Measurements from ENCODE around the gene TGFA. TPM values are rescaled to one million over a fixed set of nuclear protein-coding genes. Genes with fewer than 3 reads are reported as not detected.

TGFA gene
- total RNA-seq, 2 donors from 2014 or later: 21.4 to 25.8 TPM

- no peaks in the 10 kb centered on the region for H3K36me3 ChIP-seq
- no peaks in the 10 kb centered on the region for H3K9me3 ChIP-seq
- intact Hi-C loops (cut with DNase I): no loop called here
- no peak overlapping the region for H3K27ac ChIP-seq
- DNase-seq: no peak
- H3K27me3 ChIP-seq: no peaks in the 10 kb centered on the region
- H3K9ac ChIP-seq (ENCODE audit: low read depth in 2 of 2, low read length in 2 of 2): no peak overlapping the region
- H3K4me3 ChIP-seq: no peak overlapping the region
- TF ChIP-seq CTCF (IDR thresholded peaks at IDR 0.05): no peak
- no peaks in the 10 kb centered on the region for H3K4me1 ChIP-seq
Observed at GRCh38 chr2:70442301-70443077, 111.1 kb downstream of the TGFA start.

DNA sequence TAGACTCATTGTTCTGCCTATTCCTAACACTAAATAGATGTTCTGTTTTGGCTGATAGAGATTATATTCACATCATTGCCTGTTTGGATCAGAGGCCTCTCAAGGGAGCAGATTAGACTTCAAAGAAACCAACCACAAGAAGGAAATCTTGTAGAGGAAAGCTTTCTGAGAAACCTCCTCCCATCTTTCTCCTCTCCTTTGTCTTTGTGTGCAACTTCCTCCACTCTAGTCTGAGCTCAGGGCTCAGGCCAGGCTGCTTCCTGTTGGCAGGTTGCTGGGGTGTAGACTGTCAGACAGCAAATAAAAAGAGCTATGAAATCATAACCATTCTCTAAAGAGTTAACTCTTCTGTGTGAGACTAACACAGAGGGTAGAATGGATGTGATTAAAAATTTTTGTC is 113.0 kb downstream of the TGFA start:
- Histone ChIP-seq H3K9ac (ENCODE audit: low read depth in 2 of 2, low read length in 2 of 2) (no peak overlapping the region), H3K36me3 (no peaks in the 10 kb centered on the region), H3K27me3 (no peaks in the 10 kb centered on the region), H3K4me1 (no peaks in the 10 kb centered on the region), H3K4me3 (no peak overlapping the region), H3K27ac (no peak overlapping the region), H3K9me3 (no peaks in the 10 kb centered on the region)
- intact Hi-C loops (cut with DNase I): no loop called here
- no peak for TF ChIP-seq CTCF (IDR thresholded peaks at IDR 0.05)
- DNase-seq: no peak

- Histone ChIP-seq H3K4me3 (no peak overlapping the region), H3K4me1 (no peaks in the 10 kb centered on the region), H3K27ac (no peak overlapping the region), H3K9ac (ENCODE audit: low read depth in 2 of 2, low read length in 2 of 2) (no peak overlapping the region), H3K9me3 (no peaks in the 10 kb centered on the region), H3K27me3 (no peaks in the 10 kb centered on the region), H3K36me3 (no peaks in the 10 kb centered on the region)
- no peak for TF ChIP-seq CTCF (IDR thresholded peaks at IDR 0.05)
- no peak for DNase-seq
- intact Hi-C loops (cut with DNase I): no loop called here
Observed at GRCh38 chr2:70435138-70435537, 118.5 kb downstream of the TGFA start.

DNA sequence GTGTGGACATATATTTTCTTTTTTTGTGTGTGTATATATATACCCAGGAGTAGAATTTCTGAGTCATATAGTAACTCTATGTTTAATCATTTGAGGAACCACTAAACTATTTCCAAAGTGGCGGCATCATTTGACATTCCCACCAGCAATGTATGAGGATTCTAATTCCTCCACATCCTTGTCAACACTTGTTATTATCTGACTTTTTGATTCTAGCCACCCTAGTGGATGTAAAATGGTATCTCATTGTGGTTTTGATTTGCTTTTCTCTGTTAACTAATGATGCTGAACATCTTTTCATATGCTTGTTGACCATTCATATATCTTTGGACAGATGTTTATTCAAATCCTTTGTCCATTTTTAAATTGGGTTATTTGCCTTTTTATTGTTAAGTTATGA is 120.3 kb downstream of the TGFA start:
- Histone ChIP-seq H3K27ac (no peak overlapping the region), H3K9ac (ENCODE audit: low read depth in 2 of 2, low read length in 2 of 2) (no peak overlapping the region), H3K27me3 (no peaks in the 10 kb centered on the region), H3K36me3 (no peaks in the 10 kb centered on the region), H3K4me1 (no peaks in the 10 kb centered on the region), H3K9me3 (no peaks in the 10 kb centered on the region), H3K4me3 (no peak overlapping the region)
- no peak for DNase-seq
- no peak for TF ChIP-seq CTCF (IDR thresholded peaks at IDR 0.05)
- intact Hi-C loops (cut with DNase I): no loop called here

DNA sequence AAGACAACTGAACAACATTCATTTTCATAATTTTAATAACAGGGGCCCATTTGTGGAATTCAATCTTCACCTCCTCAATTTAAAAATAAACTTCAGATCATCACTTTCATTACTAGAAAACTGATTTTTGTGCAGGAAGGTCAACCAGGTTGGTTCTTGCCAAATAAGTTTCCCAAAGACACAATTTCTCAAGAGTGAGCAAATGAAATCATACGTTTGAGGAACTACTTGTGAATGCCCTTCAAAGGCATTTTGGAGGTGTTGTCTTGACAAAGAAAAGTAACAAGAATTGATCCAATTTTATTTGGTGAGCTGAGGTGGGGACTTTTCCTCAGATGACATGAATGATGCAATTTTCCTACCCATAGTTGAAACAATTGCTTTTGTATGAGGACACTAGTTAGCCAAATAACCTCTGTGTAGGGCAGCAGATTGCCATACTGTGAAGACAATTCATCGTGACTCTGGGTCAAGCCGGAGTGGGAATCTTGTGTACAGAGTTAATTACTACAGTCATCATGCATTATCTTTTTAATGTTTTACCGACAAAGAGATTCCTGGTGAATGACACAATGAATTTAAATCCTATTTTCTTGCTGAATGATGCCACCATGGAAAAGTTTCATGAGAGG is 121.8 kb downstream of the TGFA start:
- no peak for DNase-seq
- no peaks in the 10 kb centered on the region for H3K4me1 ChIP-seq
- H3K27ac ChIP-seq: no peak overlapping the region
- H3K9me3 ChIP-seq: no peaks in the 10 kb centered on the region
- TF ChIP-seq CTCF (IDR thresholded peaks at IDR 0.05): no peak
- H3K4me3 ChIP-seq: no peak overlapping the region
- no peaks in the 10 kb centered on the region for H3K36me3 ChIP-seq
- no peaks in the 10 kb centered on the region for H3K27me3 ChIP-seq
- intact Hi-C loops (cut with DNase I): no loop called here
- H3K9ac ChIP-seq (ENCODE audit: low read depth in 2 of 2, low read length in 2 of 2): no peak overlapping the region
